HCT116 (cell line): Measurements from ENCODE around the gene SGK1. TPM values are rescaled to one million over a fixed set of nuclear protein-coding genes. Genes with fewer than 3 reads are reported as not detected.

ENCODE experiments used
- ATAC-seq: fragments of 200-7000 bp; cut with Tn5 transposase; 2 replicates; pipeline ENCODE4 v1.9.1; 2020; ENCODE audit warnings: mild to moderate bottlenecking, moderate library complexity
- BruUV-seq: library from RNA; stranded (reverse); fragments of 400-500 nt; replicated peaks from 2 replicates; lab custom pipeline; 2021; lab: Mats Ljungman, UMichigan
- CTCF ChIA-PET: fragments of 300-600 bp; sonication (Branson Sonifier 250); formaldehyde crosslinking; loops from one replicate; lab custom pipeline; 2021; ENCODE audit warnings: antibody characterized with exemption; lab: Charles Lee
- POLR2A ChIA-PET: fragments of 300-600, 350-600 bp; sonication (Branson Sonifier 250); formaldehyde crosslinking; loops from one replicate; lab custom pipeline; 2021; ENCODE audit warnings: antibody characterized with exemption; lab: Charles Lee
- RAD21 ChIA-PET, 2 experiments: fragments of 300-600 bp; sonication (Branson Sonifier 250); formaldehyde crosslinking; loops; one replicate each; lab custom pipeline; 2023; ENCODE audit warnings: low total read pairs in 2 of 2; ENCODE audit not compliant: uncharacterized antibody in 2 of 2, unreplicated experiment in 2 of 2, low non-redundant PET in 1 of 2; lab: Charles Lee
- DNase-seq: peaks from one replicate; pipeline ENCODE4 v3.0.0-alpha.2; 2010; ENCODE audit warnings: low read depth, low spot score
- H2AFZ ChIP-seq: fragments of 200-600 bp; shearing (Covaris generic), sonication (generic); 2 replicates; pipeline ENCODE4 v1.6.1; 2017; ENCODE audit warnings: low read depth, mixed run types, mixed read lengths, antibody characterized with exemption, low read length; ENCODE audit not compliant: poor library complexity, severe bottlenecking
- H3K27ac ChIP-seq: 2 replicates; pipeline ENCODE4 v1.5.1; 2012; ENCODE audit warnings: low read depth, low read length
- H3K27me3 ChIP-seq: fragments of 200-600 bp; sonication (generic); 2 replicates; pipeline ENCODE4 v1.6.1; 2016; ENCODE audit warnings: mixed run types, low read length, mixed read lengths; ENCODE audit not compliant: insufficient read depth
- H3K36me3 ChIP-seq, 2 experiments: fragments of 200-500 bp in 1 of 2; fragments of 200-600 bp in 1 of 2; sonication (Bioruptor generic) in 1 of 2; sonication (generic) in 1 of 2; 2 replicates each; pipeline versions ENCODE4 v1.5.1 to v1.6.1; 2014 to 2016; ENCODE audit warnings: low read length in 2 of 2, inconsistent platforms in 1 of 2, mixed read lengths in 1 of 2, mixed run types in 1 of 2; ENCODE audit not compliant: insufficient read depth in 2 of 2, control insufficient read depth in 1 of 2
- H3K4me1 ChIP-seq, 2 experiments: fragments of 200-600 bp in 1 of 2; sonication (generic) in 1 of 2; 2 replicates each; pipeline versions ENCODE4 v1.5.1 to v1.6.1; 2012 to 2017; ENCODE audit warnings: low read length in 2 of 2, inconsistent platforms in 1 of 2, mild to moderate bottlenecking in 1 of 2, mixed read lengths in 1 of 2, mixed run types in 1 of 2, moderate library complexity in 1 of 2; ENCODE audit not compliant: insufficient read depth in 2 of 2, control insufficient read depth in 1 of 2
- H3K4me2 ChIP-seq: fragments of 200-600 bp; sonication (generic); 2 replicates; pipeline ENCODE4 v1.6.1; 2017; ENCODE audit warnings: mixed run types, low read length, mixed read lengths
- H3K4me3 ChIP-seq, 2 experiments: fragments of 200-600 bp in 1 of 2; sonication (generic) in 1 of 2; replicated peaks in 1 of 2; 2 replicates each; pipeline ENCODE4 v1.5.1; 2011 to 2016; ENCODE audit warnings: low read length in 2 of 2, control low read depth in 1 of 2, low read depth in 1 of 2, mild to moderate bottlenecking in 1 of 2, mixed read lengths in 1 of 2, mixed run types in 1 of 2
- H3K79me2 ChIP-seq: fragments of 200-600 bp; sonication (generic); 2 replicates; pipeline ENCODE4 v1.6.1; 2017; ENCODE audit warnings: mild to moderate bottlenecking, mixed run types, low read length, moderate library complexity, mixed read lengths; ENCODE audit not compliant: insufficient read depth
- H3K9ac ChIP-seq: fragments of 200-600 bp; sonication (generic); 2 replicates; pipeline ENCODE4 v1.6.1; 2016; ENCODE audit warnings: low read length, mixed read lengths
- H3K9me2 ChIP-seq: fragments of 200-600 bp; sonication (generic), shearing (Covaris generic); 2 replicates; pipeline ENCODE4 v1.6.1; 2017; ENCODE audit warnings: mixed run types, mild to moderate bottlenecking, moderate library complexity; ENCODE audit not compliant: insufficient read depth
- H3K9me3 ChIP-seq, 2 experiments: fragments of 200-500 bp in 1 of 2; fragments of 200-600 bp in 1 of 2; sonication (Bioruptor generic) in 1 of 2; sonication (generic) in 1 of 2; 2 replicates each; pipeline ENCODE4 v1.6.1; 2014 to 2017; ENCODE audit warnings: low read length in 2 of 2, mixed read lengths in 2 of 2, inconsistent platforms in 1 of 2, low read depth in 1 of 2, mild to moderate bottlenecking in 1 of 2, mixed run types in 1 of 2, moderate library complexity in 1 of 2; ENCODE audit not compliant: control insufficient read depth in 1 of 2, insufficient read depth in 1 of 2
- H4K20me1 ChIP-seq: fragments of 200-600 bp; sonication (generic), shearing (Covaris generic); 2 replicates; pipeline ENCODE4 v1.6.1; 2017; ENCODE audit warnings: mixed run types, mild to moderate bottlenecking, moderate library complexity; ENCODE audit not compliant: insufficient read depth
- CBX3 ChIP-seq: IDR thresholded peaks from 2 replicates; pipeline ENCODE4 v1.6.1; 2012; ENCODE audit warnings: low read depth
- CEBPB ChIP-seq: IDR thresholded peaks from 2 replicates; pipeline ENCODE4 v1.6.1; 2012; ENCODE audit warnings: low read depth
- EGR1 ChIP-seq: IDR thresholded peaks from 2 replicates; pipeline ENCODE4 v1.6.1; 2012; ENCODE audit warnings: low read depth
- ELF1 ChIP-seq: IDR thresholded peaks from 2 replicates; pipeline ENCODE4 v1.6.1; 2012; ENCODE audit warnings: low read depth, borderline replicate concordance
- EZH2phosphoT487 ChIP-seq: fragments of 200-600 bp; IDR thresholded peaks from 2 replicates; pipeline ENCODE4 v1.6.1; 2018; ENCODE audit warnings: antibody characterized with exemption, borderline replicate concordance
- FOSL1 ChIP-seq: IDR thresholded peaks from 2 replicates; pipeline ENCODE4 v1.6.1; 2012; ENCODE audit warnings: low read depth
- JUND ChIP-seq: IDR thresholded peaks from 2 replicates; pipeline ENCODE4 v1.6.1; 2012
- POLR2A ChIP-seq: IDR thresholded peaks from 2 replicates; pipeline ENCODE4 v1.7.0; 2011; ENCODE audit warnings: borderline replicate concordance; ENCODE audit not compliant: insufficient read depth, insufficient read length; ENCODE audit errors: extremely low read depth
- POLR2AphosphoS5 ChIP-seq: IDR thresholded peaks from 2 replicates; pipeline ENCODE4 v1.6.1; 2011; ENCODE audit warnings: mild to moderate bottlenecking, low read depth, low read length, moderate library complexity
- RAD21 ChIP-seq: IDR thresholded peaks from 2 replicates; pipeline ENCODE4 v1.6.1; 2012; ENCODE audit warnings: low read depth, mild to moderate bottlenecking
- SP1 ChIP-seq: IDR thresholded peaks from 2 replicates; pipeline ENCODE4 v1.6.1; 2012; ENCODE audit warnings: low read depth
- SRF ChIP-seq: IDR thresholded peaks from 2 replicates; pipeline ENCODE4 v1.6.1; 2012; ENCODE audit warnings: low read depth
- YY1 ChIP-seq: IDR thresholded peaks from 2 replicates; pipeline ENCODE4 v1.6.1; 2011; ENCODE audit warnings: low read length, low read depth, moderate library complexity, mild to moderate bottlenecking; ENCODE audit not compliant: insufficient replicate concordance; ENCODE audit errors: extremely low read depth
- ZNF274 ChIP-seq: fragments of 200-500 bp; sonication (Bioruptor generic); IDR thresholded peaks from 2 replicates; pipeline ENCODE4 v1.6.1; 2014; ENCODE audit warnings: mild to moderate bottlenecking, low read depth, low read length, inconsistent platforms
- intact Hi-C: fragments of 100-400 bp; cut with micrococcal nuclease; formaldehyde crosslinking; loops from 2 replicates; pipeline ENCODE4 v1.10.0; 2022
- total RNA-seq: library from RNA; stranded (reverse); gene quantifications from one replicate; pipeline ENCODE4 v1.2.1, GENCODE V29; 2021; ENCODE audit not compliant: unreplicated experiment
- TF ChIP-seq, protein P1 (sequence below): IDR thresholded peaks from 2 replicates; pipeline ENCODE4 v1.6.1; 2012; ENCODE audit warnings: low read depth
- TF ChIP-seq, protein P2 (sequence below): IDR thresholded peaks from 2 replicates; pipeline ENCODE4 v1.6.1; 2012
- TF ChIP-seq, protein P3 (sequence below): IDR thresholded peaks from 2 replicates; pipeline ENCODE4 v1.6.1; 2011; ENCODE audit warnings: mild to moderate bottlenecking, low read length, moderate library complexity; ENCODE audit not compliant: insufficient replicate concordance; ENCODE audit errors: extremely low read depth
- TF ChIP-seq, protein P4 (sequence below), 3 experiments: fragments of 200-600 bp in 1 of 3; sonication (generic) in 1 of 3; IDR thresholded peaks in 2 of 3; conservative IDR thresholded peaks in 1 of 3; 2 replicates each; pipeline ENCODE4 v1.5.1; 2012 to 2017; ENCODE audit warnings: low read depth in 2 of 3, low read length in 2 of 3, antibody characterized with exemption in 1 of 3, borderline replicate concordance in 1 of 3, control low read depth in 1 of 3, mild to moderate bottlenecking in 1 of 3, mixed read lengths in 1 of 3, mixed run types in 1 of 3, moderate library complexity in 1 of 3; ENCODE audit not compliant: insufficient read depth in 1 of 3

Gene SGK1
- total RNA-seq, 1 experiment from 2014 or later: 4.5 TPM

DNA sequence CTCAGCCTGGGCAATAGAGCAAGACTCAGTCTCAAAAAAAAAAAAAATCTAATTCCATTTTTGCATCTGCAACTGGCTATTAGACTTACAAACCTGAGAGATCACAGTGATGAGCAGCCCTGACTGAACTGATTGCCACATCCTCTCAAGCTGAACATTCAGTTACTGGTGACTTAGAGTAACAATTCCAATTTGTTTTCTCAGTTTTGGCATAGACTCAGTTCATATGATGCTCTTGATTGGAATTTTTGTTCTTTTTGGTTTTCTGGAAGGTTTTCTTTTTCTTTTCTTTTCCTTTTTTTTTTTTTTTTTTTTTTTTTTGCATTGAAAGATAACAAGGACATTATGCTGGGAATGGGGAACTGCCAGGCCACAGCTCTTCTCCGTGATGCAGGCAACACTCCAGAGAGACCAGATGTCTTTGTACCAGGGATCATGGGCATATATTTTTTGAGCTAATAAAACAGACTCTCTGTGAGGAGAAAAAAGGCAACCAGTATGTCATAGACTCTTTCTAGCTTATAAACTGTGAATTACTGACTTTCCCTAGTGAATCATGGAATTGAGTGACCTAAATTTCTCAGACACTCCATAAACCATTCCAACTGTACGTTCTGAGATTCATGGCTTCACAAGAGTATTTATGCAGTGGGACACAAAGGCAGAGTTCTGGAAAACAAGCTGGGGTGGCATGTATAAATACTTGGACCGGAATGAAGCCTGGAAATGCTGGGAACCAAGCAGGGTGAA is 179.5 kb downstream of the SGK1 start (continued):
- TF ChIP-seq SRF (no peak), POLR2AphosphoS5 (no peak), EGR1 (no peak)

DNA sequence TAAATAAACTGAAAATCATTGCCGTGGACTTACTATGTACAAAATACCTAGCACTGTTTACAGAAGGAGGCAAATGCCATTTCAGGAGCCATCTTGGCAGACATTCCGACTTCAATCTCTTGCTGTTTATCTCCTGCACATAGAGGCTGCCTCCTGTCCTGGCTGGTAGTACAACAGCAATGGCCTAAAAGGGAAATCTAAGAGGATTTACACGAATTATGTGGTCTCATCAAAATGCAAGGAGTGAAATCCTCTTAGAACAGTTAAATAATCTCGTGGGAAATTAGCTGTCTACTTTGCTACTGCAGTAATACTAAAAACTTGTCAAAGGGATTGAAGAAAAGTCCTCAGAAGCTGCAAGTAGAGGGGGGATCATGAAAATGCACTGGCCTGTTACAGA is 183.3 kb downstream of the SGK1 start:
- Histone ChIP-seq H3K9me2 (no peaks in the 10 kb centered on the region), H3K9ac (no peak overlapping the region), H2AFZ (no peak overlapping the region), H3K36me3 (no peaks in the 10 kb centered on the region), H3K4me3 (no peak overlapping the region), H3K79me2 (no peaks in the 10 kb centered on the region), H3K27ac (no peak overlapping the region), H3K4me2 (no peak overlapping the region), H3K4me1 (no peaks in the 10 kb centered on the region; a peak in 1 of 4 replicates), H4K20me1 (no peaks in the 10 kb centered on the region), H3K9me3 (no peaks in the 10 kb centered on the region), H3K27me3 (no peaks in the 10 kb centered on the region)
- ChIA-PET RAD21 (no interaction called here), POLR2A (no interaction called here), CTCF (interaction anchor here (1.7 kb wide), 1 partner anchor 11 kb away, joined by 4 read pairs; no protein-coding TSS in a partner anchor)
- DNase-seq (no peak), ATAC-seq (no peak)
- intact Hi-C loops: no loop called here
- BruUV-seq: no TSS peak
- TF ChIP-seq ELF1 (no peak), POLR2AphosphoS5 (no peak), YY1 (no peak), JUND (no peak), ZNF274 (no peak), FOSL1 (no peak), EZH2phosphoT487 (no peak), EGR1 (no peak), RAD21 (no peak), CBX3 (no peak), POLR2A (no peak), SP1 (no peak), CEBPB (no peak)
- TF ChIP-seq, protein P1, sequence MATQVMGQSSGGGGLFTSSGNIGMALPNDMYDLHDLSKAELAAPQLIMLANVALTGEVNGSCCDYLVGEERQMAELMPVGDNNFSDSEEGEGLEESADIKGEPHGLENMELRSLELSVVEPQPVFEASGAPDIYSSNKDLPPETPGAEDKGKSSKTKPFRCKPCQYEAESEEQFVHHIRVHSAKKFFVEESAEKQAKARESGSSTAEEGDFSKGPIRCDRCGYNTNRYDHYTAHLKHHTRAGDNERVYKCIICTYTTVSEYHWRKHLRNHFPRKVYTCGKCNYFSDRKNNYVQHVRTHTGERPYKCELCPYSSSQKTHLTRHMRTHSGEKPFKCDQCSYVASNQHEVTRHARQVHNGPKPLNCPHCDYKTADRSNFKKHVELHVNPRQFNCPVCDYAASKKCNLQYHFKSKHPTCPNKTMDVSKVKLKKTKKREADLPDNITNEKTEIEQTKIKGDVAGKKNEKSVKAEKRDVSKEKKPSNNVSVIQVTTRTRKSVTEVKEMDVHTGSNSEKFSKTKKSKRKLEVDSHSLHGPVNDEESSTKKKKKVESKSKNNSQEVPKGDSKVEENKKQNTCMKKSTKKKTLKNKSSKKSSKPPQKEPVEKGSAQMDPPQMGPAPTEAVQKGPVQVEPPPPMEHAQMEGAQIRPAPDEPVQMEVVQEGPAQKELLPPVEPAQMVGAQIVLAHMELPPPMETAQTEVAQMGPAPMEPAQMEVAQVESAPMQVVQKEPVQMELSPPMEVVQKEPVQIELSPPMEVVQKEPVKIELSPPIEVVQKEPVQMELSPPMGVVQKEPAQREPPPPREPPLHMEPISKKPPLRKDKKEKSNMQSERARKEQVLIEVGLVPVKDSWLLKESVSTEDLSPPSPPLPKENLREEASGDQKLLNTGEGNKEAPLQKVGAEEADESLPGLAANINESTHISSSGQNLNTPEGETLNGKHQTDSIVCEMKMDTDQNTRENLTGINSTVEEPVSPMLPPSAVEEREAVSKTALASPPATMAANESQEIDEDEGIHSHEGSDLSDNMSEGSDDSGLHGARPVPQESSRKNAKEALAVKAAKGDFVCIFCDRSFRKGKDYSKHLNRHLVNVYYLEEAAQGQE: no peak
- TF ChIP-seq, protein P2, sequence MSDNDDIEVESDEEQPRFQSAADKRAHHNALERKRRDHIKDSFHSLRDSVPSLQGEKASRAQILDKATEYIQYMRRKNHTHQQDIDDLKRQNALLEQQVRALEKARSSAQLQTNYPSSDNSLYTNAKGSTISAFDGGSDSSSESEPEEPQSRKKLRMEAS: no peak
- TF ChIP-seq, protein P3, sequence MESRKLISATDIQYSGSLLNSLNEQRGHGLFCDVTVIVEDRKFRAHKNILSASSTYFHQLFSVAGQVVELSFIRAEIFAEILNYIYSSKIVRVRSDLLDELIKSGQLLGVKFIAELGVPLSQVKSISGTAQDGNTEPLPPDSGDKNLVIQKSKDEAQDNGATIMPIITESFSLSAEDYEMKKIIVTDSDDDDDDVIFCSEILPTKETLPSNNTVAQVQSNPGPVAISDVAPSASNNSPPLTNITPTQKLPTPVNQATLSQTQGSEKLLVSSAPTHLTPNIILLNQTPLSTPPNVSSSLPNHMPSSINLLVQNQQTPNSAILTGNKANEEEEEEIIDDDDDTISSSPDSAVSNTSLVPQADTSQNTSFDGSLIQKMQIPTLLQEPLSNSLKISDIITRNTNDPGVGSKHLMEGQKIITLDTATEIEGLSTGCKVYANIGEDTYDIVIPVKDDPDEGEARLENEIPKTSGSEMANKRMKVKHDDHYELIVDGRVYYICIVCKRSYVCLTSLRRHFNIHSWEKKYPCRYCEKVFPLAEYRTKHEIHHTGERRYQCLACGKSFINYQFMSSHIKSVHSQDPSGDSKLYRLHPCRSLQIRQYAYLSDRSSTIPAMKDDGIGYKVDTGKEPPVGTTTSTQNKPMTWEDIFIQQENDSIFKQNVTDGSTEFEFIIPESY: no peak
- TF ChIP-seq, protein P4, sequence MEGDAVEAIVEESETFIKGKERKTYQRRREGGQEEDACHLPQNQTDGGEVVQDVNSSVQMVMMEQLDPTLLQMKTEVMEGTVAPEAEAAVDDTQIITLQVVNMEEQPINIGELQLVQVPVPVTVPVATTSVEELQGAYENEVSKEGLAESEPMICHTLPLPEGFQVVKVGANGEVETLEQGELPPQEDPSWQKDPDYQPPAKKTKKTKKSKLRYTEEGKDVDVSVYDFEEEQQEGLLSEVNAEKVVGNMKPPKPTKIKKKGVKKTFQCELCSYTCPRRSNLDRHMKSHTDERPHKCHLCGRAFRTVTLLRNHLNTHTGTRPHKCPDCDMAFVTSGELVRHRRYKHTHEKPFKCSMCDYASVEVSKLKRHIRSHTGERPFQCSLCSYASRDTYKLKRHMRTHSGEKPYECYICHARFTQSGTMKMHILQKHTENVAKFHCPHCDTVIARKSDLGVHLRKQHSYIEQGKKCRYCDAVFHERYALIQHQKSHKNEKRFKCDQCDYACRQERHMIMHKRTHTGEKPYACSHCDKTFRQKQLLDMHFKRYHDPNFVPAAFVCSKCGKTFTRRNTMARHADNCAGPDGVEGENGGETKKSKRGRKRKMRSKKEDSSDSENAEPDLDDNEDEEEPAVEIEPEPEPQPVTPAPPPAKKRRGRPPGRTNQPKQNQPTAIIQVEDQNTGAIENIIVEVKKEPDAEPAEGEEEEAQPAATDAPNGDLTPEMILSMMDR (IDR thresholded peaks at IDR 0.05 in 2 of 3, conservative IDR thresholded peaks at IDR 0.05 in 1 of 3; ENCODE audit: borderline replicate concordance in 1 of 3, insufficient read depth in 1 of 3, low read depth in 2 of 3, low read length in 2 of 3): no peak
